ENCODE results near the gene P3H1.
"Not testable (repeated sequence)": the region's sequence is repeated elsewhere in the genome, so short reads cannot be mapped to it uniquely, and the experiment has no call there.

P3H1 gene

GRCh38 chr1:42736571-42737200 lies 30.1 kb downstream of the P3H1 start:
- DNase-seq, result peak in 1 of 10 donors; percentile 66
- intact Hi-C loops (cut with DNase I), result no loop called here

GRCh38 chr1:42736152-42736551 lies 30.7 kb downstream of the P3H1 start:
- no peak for DNase-seq
- intact Hi-C loops (cut with DNase I), result no loop called here

- intact Hi-C loops (cut with DNase I), result no loop called here
- DNase-seq, result peak in 1 of 10 donors; percentile 70
Measured at GRCh38 chr1:42735477-42736105, 31.2 kb downstream of the P3H1 start.

- intact Hi-C loops (cut with DNase I), result no loop called here
- DNase-seq, result no peak
Measured at GRCh38 chr1:42735056-42735455, 31.8 kb downstream of the P3H1 start.

GRCh38 chr1:42734201-42735035 lies 32.4 kb downstream of the P3H1 start:
- intact Hi-C loops (cut with DNase I), result no loop called here
- no peak for DNase-seq

GRCh38 chr1:42733415-42734200 lies 33.2 kb downstream of the P3H1 start:
- no peak for DNase-seq
- intact Hi-C loops (cut with DNase I), result no loop called here

- no peak for DNase-seq
- intact Hi-C loops (cut with DNase I), result no loop called here
Measured at GRCh38 chr1:42732126-42732680, 34.6 kb downstream of the P3H1 start.

- intact Hi-C loops (cut with DNase I), result no loop called here
- no peak for DNase-seq
Measured at GRCh38 chr1:42731585-42731984, 35.2 kb downstream of the P3H1 start.

GRCh38 chr1:42730988-42731387 lies 35.8 kb downstream of the P3H1 start:
- no peak for DNase-seq
- intact Hi-C loops (cut with DNase I), result no loop called here

- intact Hi-C loops (cut with DNase I), result no loop called here
Measured at GRCh38 chr1:42730002-42730401, 36.8 kb downstream of the P3H1 start.

GRCh38 chr1:42725820-42726219 lies 41.0 kb downstream of the P3H1 start:
- intact Hi-C loops (cut with DNase I); DNase-seq: not testable (repeated sequence)

More at GRCh38 chr1:42730002-42730401, 36.8 kb downstream of the P3H1 start:
- no peak for DNase-seq

GRCh38 chr1:42723511-42723910 lies 43.3 kb downstream of the P3H1 start:
- intact Hi-C loops (cut with DNase I), result no loop called here
- no peak for DNase-seq

- intact Hi-C loops (cut with DNase I); DNase-seq: not testable (repeated sequence)
Measured at GRCh38 chr1:42722403-42722802, 44.4 kb downstream of the P3H1 start.

GRCh38 chr1:42721926-42722325 lies 44.9 kb downstream of the P3H1 start:
- no peak for DNase-seq
- intact Hi-C loops (cut with DNase I), result no loop called here

- intact Hi-C loops (cut with DNase I), result no loop called here
- DNase-seq, result no peak
Measured at GRCh38 chr1:42720868-42721267, 46.0 kb downstream of the P3H1 start.

- intact Hi-C loops (cut with DNase I), result not testable (repeated sequence)
Measured at GRCh38 chr1:42714441-42714840, 52.4 kb downstream of the P3H1 start.

GRCh38 chr1:42713293-42713692 lies 53.5 kb downstream of the P3H1 start:
- intact Hi-C loops (cut with DNase I), result no loop called here
- DNase-seq, result no peak

More at GRCh38 chr1:42714441-42714840, 52.4 kb downstream of the P3H1 start:
- not testable (repeated sequence) for DNase-seq

- intact Hi-C loops (cut with DNase I); DNase-seq: not testable (repeated sequence)
Measured at GRCh38 chr1:42712808-42713207, 54.0 kb downstream of the P3H1 start.

GRCh38 chr1:42703888-42704464 lies 62.9 kb downstream of the P3H1 start:
- no peak for DNase-seq
- intact Hi-C loops (cut with DNase I), result no loop called here

- no peak for DNase-seq
- intact Hi-C loops (cut with DNase I), result no loop called here
Measured at GRCh38 chr1:42700006-42700405, 66.8 kb downstream of the P3H1 start.
